Neural progenitor cell (in vitro differentiated cells): ENCODE results near the gene PBX3. TPM values are rescaled to one million over a fixed set of nuclear protein-coding genes. Genes with fewer than 3 reads are reported as not detected.

ENCODE experiments used
- DNase-seq: peaks from one replicate; pipeline ENCODE4 v3.0.0-alpha.2; 2016; ENCODE audit warnings: low spot score
- H2AFZ ChIP-seq: fragments of 200-600 bp; sonication (generic); replicated peaks from 2 replicates; pipeline ENCODE4 v1.6.1; 2016; ENCODE audit warnings: antibody characterized with exemption
- H3F3A ChIP-seq: fragments of 200-600 bp; sonication (generic); 2 replicates; pipeline ENCODE4 v1.6.1; 2016; ENCODE audit warnings: antibody characterized with exemption, low read depth
- H3K27ac ChIP-seq: fragments of 200-600 bp; sonication (generic); 2 replicates; pipeline ENCODE4 v1.5.1; 2016; ENCODE audit warnings: mild to moderate bottlenecking
- H3K27me3 ChIP-seq: fragments of 200-600 bp; sonication (generic); 2 replicates; pipeline ENCODE4 v1.6.1; 2016; ENCODE audit warnings: mild to moderate bottlenecking, moderate library complexity
- H3K36me3 ChIP-seq: fragments of 200-600 bp; sonication (generic); 2 replicates; pipeline ENCODE4 v1.5.1; 2016
- H3K4me1 ChIP-seq: fragments of 200-600 bp; sonication (generic); 2 replicates; pipeline ENCODE4 v1.6.1; 2016; ENCODE audit warnings: mixed run types
- H3K4me2 ChIP-seq: fragments of 200-600 bp; sonication (generic); 2 replicates; pipeline ENCODE4 v1.6.1; 2016
- H3K4me3 ChIP-seq: fragments of 200-600 bp; sonication (generic); 2 replicates; pipeline ENCODE4 v1.5.1; 2016
- H3K79me2 ChIP-seq: fragments of 200-600 bp; sonication (generic); 2 replicates; pipeline ENCODE4 v1.6.1; 2016; ENCODE audit warnings: low read depth
- H3K9ac ChIP-seq: fragments of 200-600 bp; sonication (generic); 2 replicates; pipeline ENCODE4 v1.6.1; 2016
- H3K9me3 ChIP-seq: fragments of 200-600 bp; sonication (generic); 2 replicates; pipeline ENCODE4 v1.5.1; 2016; ENCODE audit warnings: low read depth
- H4K20me1 ChIP-seq: fragments of 200-600 bp; sonication (generic); 2 replicates; pipeline ENCODE4 v1.6.1; 2016; ENCODE audit warnings: low read depth
- H3K27ac Mint-ChIP-seq: 3 replicates; pipeline ENCODE4 v1.8.0; 2021; ENCODE audit warnings: mixed read lengths
- H3K27me3 Mint-ChIP-seq: 2 replicates; pipeline ENCODE4 v1.8.0; 2022; ENCODE audit warnings: low read depth, mild to moderate bottlenecking, inconsistent platforms, moderate library complexity, mixed read lengths; ENCODE audit not compliant: insufficient read depth
- H3K36me3 Mint-ChIP-seq: 3 replicates; pipeline ENCODE4 v1.8.0; 2021; ENCODE audit warnings: mixed read lengths
- H3K4me1 Mint-ChIP-seq: 3 replicates; pipeline ENCODE4 v1.8.0; 2021; ENCODE audit warnings: mixed read lengths
- H3K4me3 Mint-ChIP-seq: 3 replicates; pipeline ENCODE4 v1.8.0; 2021; ENCODE audit warnings: mild to moderate bottlenecking, moderate library complexity, mixed read lengths
- H3K9me3 Mint-ChIP-seq: 3 replicates; pipeline ENCODE4 v1.8.0; 2020; ENCODE audit warnings: mixed read lengths
- CTCF ChIP-seq: fragments of 200-600 bp; sonication (generic); IDR thresholded peaks from 2 replicates; pipeline ENCODE4 v1.5.1; 2017; ENCODE audit warnings: antibody characterized with exemption, mild to moderate bottlenecking
- EZH2 ChIP-seq: fragments of 200-600 bp; sonication (generic); IDR thresholded peaks from 2 replicates; pipeline ENCODE4 v1.6.1; 2017; ENCODE audit warnings: antibody characterized with exemption, mild to moderate bottlenecking, moderate library complexity
- EZH2phosphoT487 ChIP-seq: fragments of 200-600 bp; sonication (generic); IDR thresholded peaks from 2 replicates; pipeline ENCODE4 v1.6.1; 2017; ENCODE audit warnings: antibody characterized with exemption
- total RNA-seq: library from RNA; depleted of rRNA; stranded (reverse); fragments of >200 nt; gene quantifications from 2 replicates; pipeline ENCODE4 v1.2.3, GENCODE V29; 2015; ENCODE audit warnings: low replicate concordance

Gene PBX3
- total RNA-seq, 1 donor from 2014 or later = 99.5 TPM

- Mint-ChIP-seq H3K4me3 (no peak overlapping the region), H3K27me3 (no peaks in the 10 kb centered on the region), H3K9me3 (no peaks in the 10 kb centered on the region), H3K36me3 (peaks cover 7% of the 10 kb centered on the region), H3K4me1 (no peaks in the 10 kb centered on the region), H3K27ac (no peak overlapping the region)
- Histone ChIP-seq H3K27me3 (no peaks in the 10 kb centered on the region), H3K27ac (no peak overlapping the region), H3K4me3 (no peak overlapping the region), H3K9me3 (no peaks in the 10 kb centered on the region), H4K20me1 (no peaks in the 10 kb centered on the region), H3K4me1 (no peaks in the 10 kb centered on the region), H3K36me3 (no peaks in the 10 kb centered on the region), H3K4me2 (no peak overlapping the region), H3F3A (no peaks in the 10 kb centered on the region), H3K79me2 (no peaks in the 10 kb centered on the region), H3K9ac (no peak overlapping the region), H2AFZ (no peak overlapping the region)
- TF ChIP-seq CTCF = no peak
- TF ChIP-seq EZH2 = no peak
- no peak for TF ChIP-seq EZH2phosphoT487
- no peak for DNase-seq
Observed at GRCh38 chr9:125926936-125927335, 179.8 kb downstream of the PBX3 start.

- no peak overlapping the region for H3K4me3 Mint-ChIP-seq
- no peaks in the 10 kb centered on the region for H3K4me1 ChIP-seq
- H3K36me3 Mint-ChIP-seq = peaks cover 9% of the 10 kb centered on the region
- no peak overlapping the region for H3K4me3 ChIP-seq
- no peaks in the 10 kb centered on the region for H3F3A ChIP-seq
- no peak overlapping the region for H2AFZ ChIP-seq
- no peaks in the 10 kb centered on the region for H3K36me3 ChIP-seq
- H3K9ac ChIP-seq = no peak overlapping the region
- H3K27ac ChIP-seq = no peak overlapping the region
- H3K27me3 Mint-ChIP-seq = no peaks in the 10 kb centered on the region
- H3K79me2 ChIP-seq = no peaks in the 10 kb centered on the region
- H3K4me1 Mint-ChIP-seq = no peaks in the 10 kb centered on the region
- no peak overlapping the region for H3K4me2 ChIP-seq
- no peaks in the 10 kb centered on the region for H3K27me3 ChIP-seq
- H3K9me3 Mint-ChIP-seq = no peaks in the 10 kb centered on the region
- no peak for DNase-seq
- H3K9me3 ChIP-seq = no peaks in the 10 kb centered on the region
- TF ChIP-seq EZH2phosphoT487 = no peak
- no peak for TF ChIP-seq CTCF
- no peak for TF ChIP-seq EZH2
- no peak overlapping the region for H3K27ac Mint-ChIP-seq
- no peaks in the 10 kb centered on the region for H4K20me1 ChIP-seq
Observed at GRCh38 chr9:125929846-125930245, 182.7 kb downstream of the PBX3 start.

GRCh38 chr9:125931211-125931610, 184.0 kb downstream of the PBX3 start:
- Histone ChIP-seq H3K36me3 (no peaks in the 10 kb centered on the region), H3F3A (no peaks in the 10 kb centered on the region), H3K4me1 (no peaks in the 10 kb centered on the region), H3K4me2 (no peak overlapping the region), H3K9ac (no peak overlapping the region), H3K27ac (no peak overlapping the region), H3K27me3 (no peaks in the 10 kb centered on the region), H3K79me2 (no peaks in the 10 kb centered on the region), H3K9me3 (no peaks in the 10 kb centered on the region), H4K20me1 (no peaks in the 10 kb centered on the region), H3K4me3 (no peak overlapping the region), H2AFZ (no peak overlapping the region)
- peaks cover 9% of the 10 kb centered on the region for H3K36me3 Mint-ChIP-seq
- TF ChIP-seq EZH2 = no peak
- no peak for TF ChIP-seq CTCF
- no peak for TF ChIP-seq EZH2phosphoT487
- H3K4me1 Mint-ChIP-seq = no peaks in the 10 kb centered on the region
- no peak overlapping the region for H3K27ac Mint-ChIP-seq
- DNase-seq = no peak
- H3K27me3 Mint-ChIP-seq = no peaks in the 10 kb centered on the region
- no peaks in the 10 kb centered on the region for H3K9me3 Mint-ChIP-seq
- no peak overlapping the region for H3K4me3 Mint-ChIP-seq
